ENCODE results near the gene AFDN. TPM values are rescaled to one million over a fixed set of nuclear protein-coding genes. Genes with fewer than 3 reads are reported as not detected.

AFDN gene
- total and polyA plus RNA-seq, 2 of the 8 experiments (the other 6 are each of a cell fraction or from before 2014, with no cell fraction given) = 53.4 to 192 TPM

DNA sequence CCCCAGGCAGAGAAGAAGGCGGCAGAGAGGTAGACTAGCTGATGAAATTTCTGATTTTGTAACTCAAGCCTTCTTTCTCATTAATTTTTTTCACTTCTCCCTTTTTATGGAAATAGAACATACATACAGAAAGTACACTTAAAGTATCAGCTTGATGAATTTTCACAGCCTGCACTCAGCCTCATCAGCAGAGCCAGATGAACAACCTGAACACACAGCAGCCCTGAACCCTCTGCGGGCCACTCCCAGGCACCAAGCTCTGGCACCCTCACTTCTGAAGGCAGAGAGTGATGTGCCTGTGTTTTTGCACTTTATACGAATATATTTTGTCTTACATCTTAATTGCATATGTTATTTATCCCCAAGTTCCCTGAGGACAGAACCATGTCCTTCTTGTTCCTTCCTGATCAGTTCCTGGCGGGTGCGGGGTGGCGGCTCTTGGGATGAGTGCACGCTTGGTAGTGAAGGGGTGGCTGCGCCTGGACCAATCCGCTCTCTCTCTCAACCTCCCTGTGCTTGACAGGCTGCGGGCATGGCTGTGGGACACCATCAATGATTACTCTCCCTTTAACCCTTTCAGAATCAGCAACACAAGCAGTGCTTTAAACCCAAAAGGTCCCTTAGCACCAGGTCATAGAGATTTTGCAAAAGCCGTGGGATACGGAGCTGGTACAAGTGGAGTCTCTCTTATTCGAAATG, 34.8 kb upstream of the AFDN start (continued):
- TF ChIP-seq, protein P1, sequence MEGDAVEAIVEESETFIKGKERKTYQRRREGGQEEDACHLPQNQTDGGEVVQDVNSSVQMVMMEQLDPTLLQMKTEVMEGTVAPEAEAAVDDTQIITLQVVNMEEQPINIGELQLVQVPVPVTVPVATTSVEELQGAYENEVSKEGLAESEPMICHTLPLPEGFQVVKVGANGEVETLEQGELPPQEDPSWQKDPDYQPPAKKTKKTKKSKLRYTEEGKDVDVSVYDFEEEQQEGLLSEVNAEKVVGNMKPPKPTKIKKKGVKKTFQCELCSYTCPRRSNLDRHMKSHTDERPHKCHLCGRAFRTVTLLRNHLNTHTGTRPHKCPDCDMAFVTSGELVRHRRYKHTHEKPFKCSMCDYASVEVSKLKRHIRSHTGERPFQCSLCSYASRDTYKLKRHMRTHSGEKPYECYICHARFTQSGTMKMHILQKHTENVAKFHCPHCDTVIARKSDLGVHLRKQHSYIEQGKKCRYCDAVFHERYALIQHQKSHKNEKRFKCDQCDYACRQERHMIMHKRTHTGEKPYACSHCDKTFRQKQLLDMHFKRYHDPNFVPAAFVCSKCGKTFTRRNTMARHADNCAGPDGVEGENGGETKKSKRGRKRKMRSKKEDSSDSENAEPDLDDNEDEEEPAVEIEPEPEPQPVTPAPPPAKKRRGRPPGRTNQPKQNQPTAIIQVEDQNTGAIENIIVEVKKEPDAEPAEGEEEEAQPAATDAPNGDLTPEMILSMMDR (IDR thresholded peaks at IDR 0.05; ENCODE audit: control extremely low read depth in 1 of 3, insufficient read depth in 1 of 3, low read depth in 1 of 3, low read length in 3 of 3) = no peak
- TF ChIP-seq EGR1 (IDR thresholded peaks at IDR 0.05; ENCODE audit: borderline replicate concordance, low read depth, low read length) (no peak), BACH1 (IDR thresholded peaks at IDR 0.05; ENCODE audit: low read length) (no peak), SAP30 (IDR thresholded peaks at IDR 0.05; ENCODE audit: insufficient read depth, insufficient replicate concordance, low read length) (no peak), SUZ12 (IDR thresholded peaks at IDR 0.05; ENCODE audit: low read length) (no peak), CHD1 (IDR thresholded peaks at IDR 0.05; ENCODE audit: low read depth, low read length) (no peak)
- TF ChIP-seq, protein P2, sequence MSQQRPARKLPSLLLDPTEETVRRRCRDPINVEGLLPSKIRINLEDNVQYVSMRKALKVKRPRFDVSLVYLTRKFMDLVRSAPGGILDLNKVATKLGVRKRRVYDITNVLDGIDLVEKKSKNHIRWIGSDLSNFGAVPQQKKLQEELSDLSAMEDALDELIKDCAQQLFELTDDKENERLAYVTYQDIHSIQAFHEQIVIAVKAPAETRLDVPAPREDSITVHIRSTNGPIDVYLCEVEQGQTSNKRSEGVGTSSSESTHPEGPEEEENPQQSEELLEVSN (IDR thresholded peaks at IDR 0.05) = no peak

Measured in H1 (cell line).